KMS-11 (cell line): ENCODE measurements around the gene C1QL1.

Experiments
- H2AFZ ChIP-seq: fragments of 200-600 bp; sonication (generic); 2 replicates; pipeline ENCODE4 v1.6.1; 2016; ENCODE audit warnings: antibody characterized with exemption, mixed run types, low read depth
- H3K27ac ChIP-seq: fragments of 200-600 bp; sonication (generic); 2 replicates; pipeline ENCODE4 v1.6.1; 2016; ENCODE audit warnings: mild to moderate bottlenecking, mixed run types
- H3K27me3 ChIP-seq: fragments of 200-600 bp; sonication (generic); 2 replicates; pipeline ENCODE4 v1.6.1; 2017; ENCODE audit warnings: mild to moderate bottlenecking, low read depth, mixed run types, moderate library complexity; ENCODE audit not compliant: insufficient read depth
- H3K36me3 ChIP-seq: fragments of 200-600 bp; sonication (generic); 2 replicates; pipeline ENCODE4 v1.6.1; 2017; ENCODE audit warnings: mild to moderate bottlenecking, mixed run types; ENCODE audit not compliant: insufficient read depth
- H3K4me1 ChIP-seq: fragments of 200-600 bp; sonication (generic); 2 replicates; pipeline ENCODE4 v1.6.1; 2016; ENCODE audit warnings: mild to moderate bottlenecking, low read depth, mixed run types; ENCODE audit not compliant: poor library complexity, severe bottlenecking
- H3K4me2 ChIP-seq: fragments of 200-600 bp; sonication (generic); 2 replicates; pipeline ENCODE4 v1.7.0; 2016; ENCODE audit warnings: mild to moderate bottlenecking, mixed run types
- H3K4me3 ChIP-seq: fragments of 200-600 bp; sonication (generic); IDR thresholded peaks from 2 replicates; pipeline ENCODE4 v1.6.1; 2017; ENCODE audit warnings: low read depth, low read length, mixed read lengths; ENCODE audit not compliant: insufficient read depth
- H3K79me2 ChIP-seq: fragments of 200-600 bp; sonication (generic); 2 replicates; pipeline ENCODE4 v1.6.1; 2016; ENCODE audit warnings: low read depth, mixed run types; ENCODE audit not compliant: insufficient read depth
- H3K9ac ChIP-seq: fragments of 200-600 bp; sonication (generic); 2 replicates; pipeline ENCODE4 v1.6.1; 2016; ENCODE audit warnings: mild to moderate bottlenecking, mixed run types
- H4K20me1 ChIP-seq: fragments of 200-600 bp; sonication (generic); 2 replicates; pipeline ENCODE4 v1.6.1; 2016; ENCODE audit warnings: mild to moderate bottlenecking, mixed run types; ENCODE audit not compliant: insufficient read depth
- CTCF ChIP-seq: fragments of 200-600 bp; sonication (generic); conservative IDR thresholded peaks from 2 replicates; pipeline ENCODE4 v1.6.1; 2017; ENCODE audit warnings: low read depth, mild to moderate bottlenecking, antibody characterized with exemption, low read length, moderate library complexity, mixed read lengths

Gene C1QL1

DNA sequence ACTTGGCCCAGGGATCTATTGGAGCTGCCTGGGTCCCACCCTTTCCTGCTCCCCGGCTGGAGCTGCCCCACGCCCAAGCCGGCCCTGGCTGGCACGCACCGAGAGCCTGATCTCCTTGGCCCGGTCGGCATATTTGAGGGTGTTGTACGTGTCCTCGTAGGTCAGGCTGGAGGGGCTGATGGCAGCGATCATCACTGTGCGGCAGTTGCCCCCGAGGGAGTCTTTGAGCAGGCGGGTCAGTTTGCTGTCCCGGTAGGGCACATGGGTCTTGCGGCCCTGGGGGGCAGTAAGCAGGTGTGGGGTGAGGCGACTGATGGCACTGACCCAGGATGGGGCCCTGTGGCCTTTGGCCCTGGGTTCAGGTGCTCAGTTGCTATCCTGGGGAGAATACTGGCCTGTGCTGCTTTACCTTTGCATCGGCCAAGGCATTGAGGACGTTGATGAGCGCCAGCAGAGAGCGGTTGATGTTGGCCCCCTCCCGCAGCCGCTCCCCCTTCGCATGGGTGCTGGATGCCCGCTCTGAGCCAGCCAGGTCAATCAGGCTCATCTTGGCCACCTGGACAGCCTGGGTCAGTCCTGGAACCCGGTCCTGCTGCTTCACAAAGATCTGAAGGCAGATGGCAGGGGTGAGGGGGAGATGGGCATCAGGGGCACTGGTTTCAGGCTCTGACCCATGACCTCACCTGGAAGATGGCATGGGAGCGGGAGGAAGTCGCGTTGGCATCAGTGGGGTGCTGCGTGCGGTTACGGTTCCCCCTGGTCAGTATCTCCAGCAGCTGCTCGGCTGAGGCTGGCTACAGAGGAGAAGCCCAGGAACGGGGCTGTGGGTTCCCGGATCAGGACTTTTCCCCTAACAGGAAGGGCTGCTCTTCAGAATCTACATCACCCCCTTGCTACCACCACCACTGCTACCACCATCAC is 34.0 kb downstream of the C1QL1 start:
- Histone ChIP-seq H3K27me3 (no peaks in the 10 kb centered on the region), H3K9ac (no peak overlapping the region), H2AFZ (no peak overlapping the region), H3K36me3 (peaks cover 13% of the 10 kb centered on the region), H3K4me2 (no peak overlapping the region), H4K20me1 (no peaks in the 10 kb centered on the region), H3K27ac (no peak overlapping the region), H3K4me3 (no peak overlapping the region), H3K79me2 (peaks cover 13% of the 10 kb centered on the region), H3K4me1 (no peaks in the 10 kb centered on the region)
- no peak for TF ChIP-seq CTCF

GRCh38 chr17:44932787-44933097 is 35.4 kb downstream of the C1QL1 start:
- H3K4me1 ChIP-seq: no peaks in the 10 kb centered on the region
- no peak overlapping the region for H3K27ac ChIP-seq
- H2AFZ ChIP-seq: no peak overlapping the region
- H3K27me3 ChIP-seq: no peaks in the 10 kb centered on the region
- H3K9ac ChIP-seq: no peak overlapping the region
- H3K4me3 ChIP-seq: no peak overlapping the region
- no peaks in the 10 kb centered on the region for H4K20me1 ChIP-seq
- TF ChIP-seq CTCF: no peak
- peaks cover 3% of the 10 kb centered on the region; the same call in 1 of the 2 replicates for H3K79me2 ChIP-seq
- H3K36me3 ChIP-seq: peaks cover 5% of the 10 kb centered on the region; the same call in 1 of the 2 replicates
- no peak overlapping the region for H3K4me2 ChIP-seq

DNA sequence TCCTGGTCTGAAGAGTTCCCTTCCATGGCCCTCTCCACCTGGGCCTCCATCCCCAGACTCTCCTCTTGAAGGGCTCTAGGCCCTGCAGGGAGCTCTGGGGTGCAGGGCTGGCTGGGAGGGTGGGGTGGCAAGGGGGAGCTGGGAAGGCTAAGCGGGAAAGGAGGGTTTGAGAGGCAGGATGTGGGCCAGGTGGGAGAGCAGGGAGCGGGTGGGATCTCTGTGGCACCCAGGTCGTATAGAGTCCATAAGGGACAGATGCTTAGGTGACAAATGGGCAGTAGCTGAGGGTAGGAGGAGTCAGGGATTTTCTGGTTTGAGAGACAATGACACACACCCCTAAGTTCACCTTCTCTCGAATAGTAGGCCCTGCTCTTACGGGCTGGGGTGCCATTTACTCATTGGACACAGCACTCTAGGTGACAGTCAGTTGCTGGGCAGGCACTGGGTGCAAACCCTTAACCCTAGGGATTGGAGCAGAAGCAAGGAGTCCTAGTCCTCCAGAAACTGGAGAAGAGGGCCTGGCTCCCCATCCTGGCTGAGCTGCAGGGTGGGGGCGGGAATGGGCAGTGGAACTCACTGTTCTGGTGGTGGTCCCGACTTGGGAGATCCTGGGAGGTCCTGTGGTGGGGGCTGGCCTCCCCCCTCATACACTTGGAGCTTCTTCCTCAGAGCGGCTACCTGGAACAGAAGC is 35.9 kb downstream of the C1QL1 start:
- no peak overlapping the region for H3K27ac ChIP-seq
- H2AFZ ChIP-seq: no peak overlapping the region
- peaks cover 5% of the 10 kb centered on the region; the same call in 1 of the 2 replicates for H3K36me3 ChIP-seq

GRCh38 chr17:44931376-44931775 is 36.7 kb downstream of the C1QL1 start:
- Histone ChIP-seq H2AFZ (no peak overlapping the region), H3K27ac (no peak overlapping the region), H3K36me3 (peaks cover 5% of the 10 kb centered on the region; the same call in 1 of the 2 replicates), H3K9ac (no peak overlapping the region), H3K4me1 (no peaks in the 10 kb centered on the region), H3K27me3 (no peaks in the 10 kb centered on the region), H3K4me3 (no peak overlapping the region), H3K79me2 (no peaks in the 10 kb centered on the region), H4K20me1 (no peaks in the 10 kb centered on the region), H3K4me2 (no peak overlapping the region)
- no peak for TF ChIP-seq CTCF

More for the DNA sequence above, 35.9 kb downstream of the C1QL1 start:
- no peak overlapping the region for H3K4me2 ChIP-seq
- no peak overlapping the region for H3K9ac ChIP-seq
- H3K4me3 ChIP-seq: no peak overlapping the region
- no peaks in the 10 kb centered on the region for H3K79me2 ChIP-seq
- H4K20me1 ChIP-seq: no peaks in the 10 kb centered on the region
- H3K4me1 ChIP-seq: no peaks in the 10 kb centered on the region
- H3K27me3 ChIP-seq: no peaks in the 10 kb centered on the region
- TF ChIP-seq CTCF: no peak
